SK-MEL-5 (cell line): ENCODE results near the gene BCAS3. TPM values are rescaled to one million over a fixed set of nuclear protein-coding genes. Genes with fewer than 3 reads are reported as not detected.

Experiments used
- DNase-seq: peaks from one replicate; pipeline ENCODE4 v3.0.0-alpha.2; 2016; ENCODE audit warnings: low read depth, low spot score
- in situ Hi-C: cut with HindIII; loops from 2 replicates; pipeline ENCODE4 v1.10.0; 2016; ENCODE audit warnings: low sequenced_read_pairs, high pct_unique_total_duplicates, low pct_unique_long_range_greater_than_20kb
- total RNA-seq: library from RNA; depleted of rRNA; stranded (reverse); fragments of >200 nt; shearing (Covaris generic); gene quantifications from 2 replicates; pipeline ENCODE4 v1.2.3, GENCODE V29; 2014

The BCAS3 gene
- total RNA-seq, 1 experiment from 2014 or later, result 31.6 TPM

DNA sequence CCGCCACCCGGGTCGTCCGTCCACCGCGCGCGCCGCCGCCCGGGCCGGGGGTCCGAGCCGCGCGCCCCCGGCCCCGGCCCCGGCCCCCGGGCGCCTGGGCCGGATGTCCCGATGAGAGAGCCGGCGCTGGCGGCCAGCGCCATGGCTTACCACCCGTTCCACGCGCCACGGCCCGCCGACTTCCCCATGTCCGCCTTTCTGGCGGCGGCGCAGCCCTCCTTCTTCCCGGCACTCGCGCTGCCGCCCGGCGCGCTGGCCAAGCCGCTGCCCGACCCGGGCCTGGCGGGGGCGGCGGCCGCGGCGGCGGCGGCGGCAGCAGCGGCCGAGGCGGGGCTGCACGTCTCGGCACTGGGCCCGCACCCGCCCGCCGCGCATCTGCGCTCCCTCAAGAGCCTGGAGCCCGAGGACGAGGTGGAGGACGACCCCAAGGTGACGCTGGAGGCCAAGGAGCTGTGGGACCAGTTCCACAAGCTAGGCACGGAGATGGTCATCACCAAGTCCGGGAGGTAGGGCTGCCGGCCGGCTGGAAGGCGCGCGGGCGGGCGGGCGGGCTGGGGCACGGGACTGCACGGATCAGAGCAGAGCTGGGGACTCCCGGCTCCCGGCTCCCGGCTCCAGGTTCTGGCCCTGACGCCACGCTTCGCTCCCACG lies 722.5 kb downstream of the BCAS3 start:
- DNase-seq, result peak; percentile 36
- in situ Hi-C loops, result no loop called here

DNA sequence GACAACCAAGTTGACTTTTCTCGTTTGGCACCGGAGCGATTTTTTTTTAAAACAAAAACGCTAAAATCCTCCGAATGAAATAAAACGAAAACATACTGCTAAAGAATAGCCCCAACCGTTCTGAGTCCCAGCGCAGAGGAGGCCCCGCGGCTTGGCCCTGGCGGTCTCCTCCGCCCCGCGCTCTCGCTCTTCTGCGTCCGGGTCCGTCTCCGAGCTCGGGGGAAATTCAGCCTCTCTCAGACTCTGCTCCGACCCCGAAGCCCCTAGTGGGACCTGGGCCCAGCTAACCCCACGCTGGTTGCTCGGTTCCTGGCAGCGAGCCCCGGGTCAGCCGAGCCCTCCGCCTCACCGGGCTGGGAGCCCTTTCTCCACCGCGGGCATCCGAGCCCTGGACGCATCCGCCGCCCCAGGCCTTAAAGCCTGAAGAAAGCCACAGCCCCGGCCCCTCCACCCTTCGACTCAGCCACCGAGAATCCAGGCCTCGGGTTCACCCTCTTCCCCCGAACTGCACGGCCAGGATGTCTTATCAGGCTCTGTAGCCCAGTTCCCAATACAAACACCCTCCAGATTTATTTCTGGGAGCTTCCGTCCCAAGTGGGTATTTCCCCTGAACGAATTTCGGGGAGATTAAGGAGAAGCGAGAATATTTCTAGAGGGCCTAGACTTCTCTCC lies 723.2 kb downstream of the BCAS3 start:
- no peak for DNase-seq
- in situ Hi-C loops, result no loop called here

DNA sequence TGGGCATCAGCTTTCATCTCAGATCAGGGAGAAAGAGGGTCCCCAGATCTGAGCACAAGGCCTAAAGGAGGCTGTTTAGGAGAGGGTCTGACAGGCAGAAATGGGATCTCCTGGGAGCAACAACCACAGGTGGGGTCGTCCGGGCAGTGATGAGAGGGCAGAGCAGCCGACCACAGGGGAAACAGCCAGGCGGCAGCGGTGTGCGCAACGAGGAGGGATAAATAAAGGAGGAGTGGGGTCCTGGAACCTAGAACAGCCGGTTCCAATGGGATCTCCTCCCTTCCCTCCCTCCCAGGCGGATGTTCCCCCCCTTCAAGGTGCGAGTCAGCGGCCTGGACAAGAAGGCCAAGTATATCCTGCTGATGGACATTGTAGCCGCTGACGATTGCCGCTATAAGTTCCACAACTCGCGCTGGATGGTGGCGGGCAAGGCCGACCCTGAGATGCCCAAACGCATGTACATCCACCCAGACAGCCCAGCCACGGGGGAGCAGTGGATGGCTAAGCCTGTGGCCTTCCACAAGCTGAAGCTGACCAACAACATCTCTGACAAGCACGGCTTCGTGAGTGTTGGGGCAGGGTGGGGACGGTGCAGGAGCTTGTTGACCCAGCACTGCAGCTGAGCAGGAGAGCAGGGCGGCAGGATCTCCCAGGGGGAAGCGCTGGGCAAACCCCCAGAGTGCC lies 723.9 kb downstream of the BCAS3 start:
- DNase-seq, result no peak
- in situ Hi-C loops, result no loop called here

DNA sequence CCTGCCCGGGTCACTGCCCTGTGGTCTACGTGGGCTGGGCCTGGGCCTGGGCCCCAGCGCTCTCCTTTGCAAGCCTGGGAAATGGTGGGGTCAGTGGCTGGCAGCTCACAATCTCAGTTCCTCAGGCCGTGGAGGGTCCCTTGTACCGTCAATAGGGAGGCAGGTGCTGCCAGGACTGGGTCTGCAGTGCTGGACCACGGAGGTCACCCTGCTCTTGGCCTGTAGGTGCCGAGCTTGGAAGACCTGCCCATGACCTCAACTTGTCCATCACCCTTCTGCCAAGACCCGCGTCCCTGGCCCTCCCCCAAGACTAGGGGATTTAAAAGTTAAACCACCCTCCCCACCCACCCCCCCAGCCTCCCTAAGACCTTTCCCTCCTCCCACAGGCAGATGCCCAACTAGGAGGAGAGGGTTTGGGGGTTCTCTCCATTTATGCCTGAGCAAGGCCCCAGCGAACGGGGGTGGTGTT lies 724.5 kb downstream of the BCAS3 start:
- DNase-seq, result no peak
- in situ Hi-C loops, result no loop called here

DNA sequence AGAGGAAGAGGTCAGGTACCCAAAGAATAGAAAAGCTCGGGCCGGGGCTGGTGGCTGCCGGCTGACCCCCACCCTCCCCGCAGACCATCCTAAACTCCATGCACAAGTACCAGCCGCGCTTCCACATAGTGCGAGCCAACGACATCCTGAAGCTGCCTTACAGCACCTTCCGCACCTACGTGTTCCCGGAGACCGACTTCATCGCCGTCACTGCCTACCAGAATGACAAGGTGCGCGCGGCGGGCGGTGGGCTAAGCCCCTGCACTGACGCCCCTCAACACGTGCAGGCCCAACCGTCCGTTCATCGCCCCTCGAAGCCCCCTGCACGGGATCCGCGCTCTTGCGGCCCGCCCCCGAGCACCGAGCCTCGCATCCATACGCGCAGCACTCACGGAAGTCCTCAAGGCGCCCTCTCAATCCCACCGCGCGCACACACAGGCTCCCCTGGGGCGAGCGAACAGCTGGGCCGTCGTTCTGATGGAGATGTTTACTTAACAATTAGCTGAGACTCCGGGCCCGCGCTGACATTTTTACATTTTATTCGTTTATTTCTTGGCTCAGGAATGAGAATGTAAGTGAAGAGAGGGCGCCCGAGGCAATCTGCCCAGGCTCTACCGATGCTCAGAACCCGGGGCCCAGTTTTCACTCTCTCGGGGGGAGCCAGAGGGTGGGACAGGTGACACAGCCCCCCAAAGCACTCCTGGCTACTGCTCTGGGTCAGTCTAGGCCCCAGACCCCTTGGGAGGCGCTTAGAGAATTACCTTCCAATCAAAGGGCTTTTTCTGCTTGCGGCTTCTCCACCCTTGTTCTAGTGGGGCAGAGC lies 725.5 kb downstream of the BCAS3 start:
- no peak for DNase-seq
- in situ Hi-C loops, result no loop called here

DNA sequence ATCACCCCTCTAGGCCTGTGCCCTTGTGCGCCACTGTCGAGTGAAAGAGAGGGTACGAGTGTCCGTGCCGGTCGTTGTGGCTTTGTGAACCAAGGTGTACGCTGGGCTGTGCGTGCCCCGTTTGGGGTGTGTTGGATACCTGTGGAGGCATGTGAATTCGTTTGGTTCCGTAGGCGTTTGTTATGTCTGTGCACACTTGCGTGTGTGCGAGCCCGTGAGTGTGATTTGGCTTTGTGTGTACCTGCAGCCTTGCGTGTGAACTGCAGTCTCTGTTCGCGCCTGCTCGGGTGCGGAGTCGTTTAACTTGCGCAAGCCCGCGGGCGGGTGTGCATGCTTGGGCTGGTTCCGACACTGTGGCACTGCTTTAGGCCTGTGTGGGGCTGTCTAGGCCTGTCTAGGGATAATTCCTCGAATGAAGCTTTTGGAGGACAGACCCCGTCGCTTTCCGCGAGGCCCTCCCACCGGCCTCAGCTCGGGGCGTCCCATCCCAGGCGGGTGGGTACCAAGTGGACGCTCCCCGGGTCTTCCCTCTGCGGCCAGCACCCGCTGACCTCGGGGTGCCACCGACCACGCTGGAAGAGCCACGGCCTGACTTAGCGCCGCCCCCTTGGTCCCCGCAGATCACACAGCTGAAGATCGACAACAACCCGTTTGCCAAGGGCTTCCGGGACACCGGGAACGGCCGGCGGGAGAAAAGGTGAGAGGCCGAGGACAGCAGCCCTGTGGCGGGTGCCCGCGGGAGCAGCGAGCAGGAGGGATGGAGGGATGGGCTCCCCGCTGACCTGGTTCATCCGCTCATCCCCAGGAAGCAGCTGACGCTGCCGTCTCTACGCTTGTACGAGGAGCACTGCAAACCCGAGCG lies 726.4 kb downstream of the BCAS3 start:
- in situ Hi-C loops, result no loop called here
- DNase-seq, result no peak

DNA sequence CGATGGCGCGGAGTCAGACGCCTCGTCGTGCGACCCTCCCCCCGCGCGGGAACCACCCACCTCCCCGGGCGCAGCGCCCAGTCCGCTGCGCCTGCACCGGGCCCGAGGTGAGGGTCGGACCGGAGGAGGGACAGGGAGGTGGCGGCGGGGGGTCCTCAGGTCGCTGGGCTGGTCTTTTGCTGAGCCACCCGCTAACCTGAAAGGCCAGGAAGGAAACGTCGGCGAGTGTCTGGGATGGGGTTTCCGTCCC lies 726.9 kb downstream of the BCAS3 start:
- in situ Hi-C loops, result no loop called here
- DNase-seq, result no peak

DNA sequence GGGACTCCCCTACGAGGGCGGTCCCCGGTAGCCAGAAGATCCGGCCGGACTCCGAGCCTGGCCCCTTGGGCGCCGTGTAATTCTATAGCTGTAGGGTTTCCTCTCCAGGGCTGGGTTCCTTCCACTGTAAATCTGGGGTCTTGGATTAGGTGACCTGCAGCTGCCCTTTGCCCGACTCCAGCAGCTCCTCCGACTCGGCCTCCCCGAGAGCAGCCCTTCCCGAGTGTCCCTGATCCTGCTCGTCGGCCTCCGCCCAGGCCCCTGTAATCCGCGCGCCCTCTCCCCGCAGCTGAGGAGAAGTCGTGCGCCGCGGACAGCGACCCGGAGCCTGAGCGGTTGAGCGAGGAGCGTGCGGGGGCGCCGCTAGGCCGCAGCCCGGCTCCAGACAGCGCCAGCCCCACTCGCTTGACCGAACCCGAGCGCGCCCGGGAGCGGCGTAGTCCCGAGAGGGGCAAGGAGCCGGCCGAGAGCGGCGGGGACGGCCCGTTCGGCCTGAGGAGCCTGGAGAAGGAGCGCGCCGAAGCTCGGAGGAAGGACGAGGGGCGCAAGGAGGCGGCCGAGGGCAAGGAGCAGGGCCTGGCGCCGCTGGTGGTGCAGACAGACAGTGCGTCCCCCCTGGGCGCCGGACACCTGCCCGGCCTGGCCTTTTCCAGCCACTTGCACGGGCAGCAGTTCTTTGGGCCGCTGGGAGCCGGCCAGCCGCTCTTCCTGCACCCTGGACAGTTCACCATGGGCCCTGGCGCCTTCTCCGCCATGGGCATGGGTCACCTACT lies 727.4 kb downstream of the BCAS3 start:
- in situ Hi-C loops, result no loop called here
- DNase-seq, result no peak

DNA sequence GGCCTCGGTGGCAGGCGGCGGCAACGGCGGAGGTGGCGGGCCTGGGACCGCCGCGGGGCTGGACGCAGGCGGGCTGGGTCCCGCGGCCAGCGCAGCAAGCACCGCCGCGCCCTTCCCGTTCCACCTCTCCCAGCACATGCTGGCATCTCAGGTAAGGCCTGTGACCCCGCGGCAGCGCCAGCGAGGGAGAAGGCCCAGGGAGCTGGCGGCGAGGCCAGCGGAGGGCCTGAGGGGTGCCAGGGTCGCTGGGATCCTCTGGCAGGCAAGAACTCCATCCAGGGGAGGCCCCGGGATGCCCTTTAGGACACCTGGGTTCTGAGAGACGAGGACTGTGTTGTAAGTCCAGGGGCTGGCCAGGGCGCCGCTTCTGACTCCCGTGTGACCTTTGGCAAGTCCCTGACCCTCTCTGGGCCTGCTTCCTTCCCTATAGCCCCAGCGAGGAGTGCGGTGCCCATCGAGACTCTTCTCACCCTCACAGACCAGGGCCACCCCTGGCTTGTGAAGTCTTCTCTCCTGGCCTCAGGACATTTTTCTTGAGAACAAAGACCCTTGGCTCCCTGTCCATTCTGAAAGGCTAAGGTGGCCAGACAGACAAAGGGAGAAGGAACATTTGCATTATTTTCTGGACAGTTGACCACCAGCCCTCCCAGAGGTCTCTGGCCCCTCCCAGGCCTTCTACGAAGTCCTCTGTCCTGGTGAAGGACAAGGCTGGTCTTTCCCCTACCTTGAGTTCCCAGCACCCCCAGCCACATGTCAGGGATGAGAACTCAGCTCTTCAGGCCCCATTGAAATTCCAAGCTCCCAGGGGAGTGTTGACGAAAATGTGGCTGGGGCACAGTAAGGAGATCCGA lies 728.3 kb downstream of the BCAS3 start:
- in situ Hi-C loops, result no loop called here
- DNase-seq, result no peak

DNA sequence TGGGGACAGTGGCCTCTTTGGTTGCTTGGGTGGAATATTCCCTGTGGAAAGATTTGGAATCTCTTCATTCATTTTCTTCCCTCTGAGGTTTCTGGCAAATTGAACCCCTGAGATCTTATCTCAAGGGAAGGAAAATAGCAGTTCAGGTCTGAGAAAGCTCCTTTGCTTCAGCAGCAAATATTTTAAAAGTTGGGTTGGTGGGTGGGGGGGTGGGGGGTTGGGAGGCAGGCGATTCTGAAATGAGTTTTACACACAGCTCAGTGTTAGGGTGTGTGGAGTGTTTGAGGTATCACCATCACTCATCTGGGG lies 728.8 kb downstream of the BCAS3 start:
- no peak for DNase-seq
- in situ Hi-C loops, result no loop called here

DNA sequence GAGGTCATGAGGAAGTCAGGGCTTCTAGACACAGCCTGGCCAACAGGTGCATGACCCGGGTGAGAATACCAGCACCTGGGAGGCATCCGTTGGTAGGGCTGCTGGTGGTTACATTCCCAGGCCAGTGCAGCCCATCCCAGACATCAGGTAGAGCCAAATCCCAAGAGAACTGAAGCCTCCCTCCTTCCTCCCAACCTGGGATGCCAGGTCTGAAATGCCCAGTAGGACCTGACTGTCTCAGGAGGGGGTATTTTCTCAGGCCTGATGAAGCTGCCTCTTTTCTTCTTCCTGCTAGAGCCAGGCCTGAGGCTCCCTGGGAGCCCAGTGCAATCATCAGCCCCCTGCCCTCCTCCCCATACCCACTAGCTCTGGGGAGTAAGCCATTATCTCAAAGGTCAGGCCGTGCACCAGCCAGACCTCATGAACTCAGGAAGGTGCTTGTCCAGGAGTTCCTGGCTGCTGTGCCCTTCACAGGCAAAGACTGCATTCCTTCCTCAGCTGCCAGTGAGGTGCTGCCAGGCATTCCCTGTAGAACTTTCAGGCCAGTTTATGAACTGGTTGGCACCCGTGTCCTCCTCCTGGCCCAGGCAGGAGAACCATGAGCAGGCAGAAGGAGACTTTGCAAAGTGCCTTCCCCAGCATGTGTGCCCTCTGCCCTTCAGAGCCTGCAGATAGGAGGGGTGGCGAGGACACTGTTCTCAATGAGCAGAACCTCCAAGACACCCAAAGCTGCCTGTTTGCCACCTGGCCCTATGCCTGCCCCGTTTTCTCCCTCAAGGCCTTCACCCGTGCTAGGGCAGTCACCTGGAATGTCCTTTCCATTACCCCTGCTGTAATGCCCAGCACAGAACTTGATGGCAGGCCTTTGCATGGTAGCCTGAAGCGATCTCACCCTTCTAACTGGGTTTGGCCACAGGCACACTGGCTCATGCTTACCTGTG lies 729.6 kb downstream of the BCAS3 start:
- in situ Hi-C loops, result no loop called here
- DNase-seq, result no peak

DNA sequence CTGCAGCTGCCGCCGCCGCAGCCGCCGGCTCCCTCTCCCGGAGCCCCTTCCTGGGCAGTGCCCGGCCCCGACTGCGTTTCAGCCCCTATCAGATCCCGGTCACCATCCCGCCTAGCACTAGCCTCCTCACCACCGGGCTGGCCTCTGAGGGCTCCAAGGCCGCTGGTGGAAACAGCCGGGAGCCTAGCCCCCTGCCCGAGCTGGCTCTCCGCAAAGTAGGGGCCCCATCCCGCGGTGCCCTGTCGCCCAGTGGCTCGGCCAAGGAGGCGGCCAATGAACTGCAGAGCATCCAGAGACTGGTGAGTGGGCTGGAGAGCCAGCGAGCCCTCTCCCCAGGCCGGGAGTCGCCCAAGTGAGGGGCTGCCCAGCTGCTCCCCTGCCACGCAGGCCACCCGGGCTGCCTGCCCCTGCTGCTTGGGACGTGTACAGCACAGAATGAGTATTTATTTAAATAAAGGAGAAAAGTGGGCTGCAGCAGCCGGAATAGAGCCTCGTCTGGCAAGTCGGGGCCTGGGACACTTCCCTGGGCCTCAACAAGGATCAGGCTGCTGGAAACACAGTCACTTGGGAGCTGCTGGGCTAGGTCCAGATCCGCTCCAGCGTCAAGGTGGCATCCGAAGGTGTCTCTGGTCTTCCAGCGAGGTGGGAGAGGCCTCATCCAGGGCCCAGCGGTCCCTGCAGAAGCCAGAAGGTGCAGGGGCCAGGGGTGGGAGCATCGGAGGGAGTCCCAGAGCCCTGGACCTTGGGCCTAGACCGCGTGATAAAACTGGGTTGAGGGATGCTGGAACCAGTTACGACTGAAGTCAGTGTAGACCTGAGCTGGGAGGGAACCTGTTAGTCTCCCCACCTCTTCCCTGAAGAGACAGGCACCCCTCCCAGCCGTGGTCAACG lies 730.7 kb downstream of the BCAS3 start:
- in situ Hi-C loops, result no loop called here
- no peak for DNase-seq

DNA sequence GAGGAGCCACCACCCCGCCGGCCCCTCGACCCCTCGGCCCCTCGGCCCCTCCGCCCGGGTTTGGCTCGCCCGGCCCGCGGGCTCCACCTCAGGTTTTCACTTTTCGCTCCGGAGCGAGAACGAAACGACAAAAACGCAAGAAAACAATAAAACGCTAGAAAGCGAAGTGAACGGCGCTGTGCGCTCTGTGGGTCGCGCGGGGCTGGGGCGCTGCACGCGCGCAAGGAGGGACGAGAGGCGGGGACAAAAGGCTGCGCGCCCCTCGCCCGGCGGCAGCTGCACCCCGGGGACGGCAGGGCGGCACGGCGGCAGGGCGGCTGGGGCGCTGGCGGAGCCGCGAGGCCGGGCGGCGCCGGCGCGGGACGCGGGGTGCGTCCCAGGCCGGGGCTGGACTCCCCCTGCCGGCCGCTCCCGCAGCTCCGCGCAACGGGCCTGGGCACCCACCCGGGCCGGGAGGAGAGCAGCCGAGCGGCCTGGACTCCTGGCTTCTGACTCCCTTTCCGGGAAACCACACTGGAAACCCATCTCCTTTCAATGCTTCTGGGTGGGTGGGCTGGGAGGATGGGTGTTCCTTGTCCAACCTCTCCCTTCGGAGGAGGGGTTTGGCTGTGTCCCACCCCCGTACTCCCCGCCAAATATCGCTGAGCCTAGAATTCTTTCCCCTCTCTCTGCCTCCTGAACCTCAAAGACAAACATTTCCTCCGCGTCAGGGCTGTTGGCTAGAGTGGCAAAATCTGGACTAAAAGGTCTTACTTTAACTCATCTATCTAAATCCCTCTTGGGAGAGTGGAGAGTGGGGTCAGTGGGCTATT lies 731.9 kb downstream of the BCAS3 start:
- in situ Hi-C loops, result no loop called here
- no peak for DNase-seq
